HEK293 (cell line): ENCODE data around the gene ANKRD11.
A peak's percentile ranks its signal among the peaks of the same experiment; 100 is the strongest.

Experiments used
- CTCF ChIA-PET: fragments of 350-600 bp; formaldehyde crosslinking; extraction: SDS; loops from one replicate; lab custom pipeline; 2021; ENCODE audit warnings: antibody characterized with exemption; lab: Yijun Ruan, JAX
- POLR2A ChIA-PET: fragments of 300-600 bp; formaldehyde crosslinking; extraction: SDS; loops from one replicate; lab custom pipeline; 2020; ENCODE audit warnings: antibody characterized with exemption, inconsistent platforms; lab: Yijun Ruan, JAX
- H3K27ac ChIP-seq: fragments of 200-500 bp; sonication (Bioruptor generic); 2 replicates; pipeline ENCODE4 v1.5.1; 2014; ENCODE audit warnings: low read depth, low read length, control low read depth, inconsistent platforms; ENCODE audit errors: extremely low read depth
- H3K36me3 ChIP-seq, 2 experiments: fragments of 200-500 bp in 1 of 2; sonication (Bioruptor generic) in 1 of 2; 1 replicate in 1 of 2; 2 replicates in 1 of 2; pipeline ENCODE4 v1.5.1; 2014 to 2017; ENCODE audit warnings: inconsistent platforms in 2 of 2, low read length in 2 of 2; ENCODE audit not compliant: control insufficient read depth in 2 of 2, insufficient read depth in 1 of 2
- H3K4me1 ChIP-seq: fragments of 200-500 bp; sonication (Bioruptor generic); 2 replicates; pipeline ENCODE4 v1.5.1; 2014; ENCODE audit warnings: mild to moderate bottlenecking, low read length, inconsistent platforms; ENCODE audit not compliant: control insufficient read depth, insufficient read depth
- H3K4me3 ChIP-seq: 2 replicates; pipeline ENCODE4 v1.5.1; 2011; ENCODE audit warnings: low read depth, mild to moderate bottlenecking, control low read depth, low read length, moderate library complexity
- H3K9me3 ChIP-seq: fragments of 200-500 bp; sonication (Bioruptor generic); 2 replicates; pipeline ENCODE4 v1.5.1; 2014; ENCODE audit warnings: low read depth, low read length, inconsistent platforms; ENCODE audit not compliant: control insufficient read depth, insufficient read depth
- BCL11B ChIP-seq: fragments of 450-650 bp; formaldehyde crosslinking; IDR thresholded peaks from 2 replicates; pipeline ENCODE4 v1.5.1; 2016; ENCODE audit warnings: low read depth, missing biosample characterization, missing genetic modification characterization
- GLI4 ChIP-seq: fragments of 450-650 bp; formaldehyde crosslinking; IDR thresholded peaks from 2 replicates; pipeline ENCODE4 v1.5.1; 2016; ENCODE audit warnings: missing biosample characterization, missing genetic modification characterization
- RBAK ChIP-seq: fragments of 450-650 bp; formaldehyde crosslinking; IDR thresholded peaks from 2 replicates; pipeline ENCODE4 v1.5.1; 2016; ENCODE audit warnings: missing biosample characterization, missing genetic modification characterization
- WT1 ChIP-seq: fragments of 450-650 bp; formaldehyde crosslinking; IDR thresholded peaks from 2 replicates; pipeline ENCODE4 v1.5.1; 2016; ENCODE audit warnings: missing biosample characterization, missing genetic modification characterization
- YY2 ChIP-seq: fragments of 450-650 bp; formaldehyde crosslinking; IDR thresholded peaks from 2 replicates; pipeline ENCODE4 v1.5.1; 2016; ENCODE audit warnings: missing biosample characterization, missing genetic modification characterization
- ZBTB20 ChIP-seq: fragments of 450-650 bp; formaldehyde crosslinking; IDR thresholded peaks from 2 replicates; pipeline ENCODE4 v1.5.1; 2016; ENCODE audit warnings: missing biosample characterization, missing genetic modification characterization
- ZNF114 ChIP-seq: fragments of 450-650 bp; formaldehyde crosslinking; IDR thresholded peaks from 2 replicates; pipeline ENCODE4 v1.5.0; 2017; ENCODE audit warnings: missing biosample characterization, missing genetic modification characterization
- ZNF133 ChIP-seq: fragments of 450-650 bp; formaldehyde crosslinking; IDR thresholded peaks from 2 replicates; pipeline ENCODE4 v1.5.1; 2016; ENCODE audit warnings: missing biosample characterization, missing genetic modification characterization
- ZNF169 ChIP-seq: fragments of 450-650 bp; formaldehyde crosslinking; IDR thresholded peaks from 2 replicates; pipeline ENCODE4 v1.5.1; 2016; ENCODE audit warnings: missing biosample characterization, missing genetic modification characterization
- ZNF214 ChIP-seq: fragments of 450-650 bp; formaldehyde crosslinking; IDR thresholded peaks from 2 replicates; pipeline ENCODE4 v1.5.1; 2017; ENCODE audit warnings: missing biosample characterization, mild to moderate bottlenecking, missing genetic modification characterization, borderline replicate concordance
- ZNF302 ChIP-seq: fragments of 450-650 bp; formaldehyde crosslinking; IDR thresholded peaks from 2 replicates; pipeline ENCODE4 v1.5.1; 2016; ENCODE audit warnings: missing biosample characterization, missing genetic modification characterization, low read depth
- ZNF626 ChIP-seq: fragments of 450-650 bp; sonication (Bioruptor Pico); formaldehyde crosslinking; IDR thresholded peaks from 2 replicates; pipeline ENCODE4 v1.5.1; 2018; ENCODE audit warnings: missing biosample characterization, missing genetic modification characterization, inconsistent platforms
- ZNF664 ChIP-seq: fragments of 450-650 bp; formaldehyde crosslinking; IDR thresholded peaks from 2 replicates; pipeline ENCODE4 v1.5.1; 2016; ENCODE audit warnings: missing biosample characterization, missing genetic modification characterization
- ZNF776 ChIP-seq: fragments of 450-650 bp; formaldehyde crosslinking; IDR thresholded peaks from 2 replicates; pipeline ENCODE4 v1.5.0; 2017; ENCODE audit warnings: missing biosample characterization, missing genetic modification characterization, borderline replicate concordance
- TF ChIP-seq, protein P1 (sequence below): fragments of 450-650 bp; formaldehyde crosslinking; IDR thresholded peaks from 2 replicates; pipeline ENCODE4 v1.5.1; 2016; ENCODE audit warnings: missing biosample characterization, missing genetic modification characterization
- TF ChIP-seq, protein P2 (sequence below): fragments of 450-650 bp; formaldehyde crosslinking; IDR thresholded peaks from 2 replicates; pipeline ENCODE4 v1.5.1; 2016; ENCODE audit warnings: missing biosample characterization, missing genetic modification characterization
- TF ChIP-seq, protein P3 (sequence below): fragments of 450-650 bp; formaldehyde crosslinking; IDR thresholded peaks from 2 replicates; pipeline ENCODE4 v1.5.1; 2016; ENCODE audit warnings: missing biosample characterization, missing genetic modification characterization
- TF ChIP-seq, protein P4 (sequence below): fragments of 450-650 bp; formaldehyde crosslinking; IDR thresholded peaks from 2 replicates; pipeline ENCODE4 v1.5.1; 2016; ENCODE audit warnings: missing biosample characterization, missing genetic modification characterization

ANKRD11 gene

DNA sequence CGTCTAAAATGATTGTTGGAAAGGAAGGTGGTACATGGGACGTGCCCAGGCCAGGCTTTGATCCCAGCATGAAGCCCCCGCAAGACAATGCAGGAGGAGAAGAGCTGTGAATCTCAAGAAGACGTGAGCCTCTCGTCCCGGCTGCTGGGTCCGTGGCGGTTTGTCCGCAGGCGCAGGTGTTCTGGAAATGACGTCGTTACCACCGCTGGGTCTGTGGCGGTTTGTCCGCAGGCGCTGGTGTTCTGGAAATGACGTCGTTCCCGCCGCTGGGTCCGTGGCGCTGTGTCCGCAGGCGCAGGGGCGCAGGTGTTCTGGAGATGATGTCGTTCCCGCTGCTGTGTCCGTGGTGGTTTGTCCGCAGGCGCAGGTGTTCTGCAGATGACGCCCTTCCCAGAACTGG is 31.9 kb upstream of the ANKRD11 start:
- H3K27ac ChIP-seq, result no peak overlapping the region
- peaks cover 30 to 99% of the 10 kb centered on the region in 2 experiments; a peak in 2 of 3 replicates for H3K36me3 ChIP-seq
- no peaks in the 10 kb centered on the region for H3K9me3 ChIP-seq
- POLR2A ChIA-PET, result no interaction called here
- no peak for TF ChIP-seq ZBTB20 (tag by site-specific recombination)
- no peak for TF ChIP-seq ZNF133 (tag by site-specific recombination)
- H3K4me1 ChIP-seq, result no peaks in the 10 kb centered on the region
- CTCF ChIA-PET, result interaction anchor here (0.7 to 1.2 kb wide), 2 partner anchors 12 to 36 kb away, joined by 3 to 4 read pairs; no protein-coding TSS in a partner anchor
- no peak overlapping the region for H3K4me3 ChIP-seq

DNA sequence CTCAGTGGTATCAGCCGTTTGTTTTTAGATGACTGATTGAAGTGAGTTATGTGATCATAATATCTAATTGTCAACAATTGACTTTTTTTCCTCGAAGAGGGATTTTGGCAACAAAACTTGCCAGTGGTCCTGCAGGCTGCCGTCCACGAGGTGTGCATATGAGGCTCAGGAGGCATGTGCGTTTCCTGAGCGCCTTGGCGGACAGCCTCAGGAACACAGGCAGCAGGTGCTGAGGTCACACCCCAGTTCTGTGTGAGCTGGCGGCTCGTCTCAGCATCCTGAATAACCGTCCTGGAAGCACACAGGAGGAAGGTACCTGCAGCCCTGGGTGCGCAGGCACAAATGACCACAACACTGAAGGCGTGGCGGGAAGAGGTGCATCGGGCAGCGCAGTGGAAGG is 29.5 kb upstream of the ANKRD11 start:
- CTCF ChIA-PET, result interaction anchor here (0.7 to 0.8 kb wide), 2 partner anchors 80 to 732 kb away, joined by 3 read pairs; no protein-coding TSS in a partner anchor
- no peak overlapping the region for H3K27ac ChIP-seq
- POLR2A ChIA-PET, result no interaction called here
- TF ChIP-seq, protein P1, sequence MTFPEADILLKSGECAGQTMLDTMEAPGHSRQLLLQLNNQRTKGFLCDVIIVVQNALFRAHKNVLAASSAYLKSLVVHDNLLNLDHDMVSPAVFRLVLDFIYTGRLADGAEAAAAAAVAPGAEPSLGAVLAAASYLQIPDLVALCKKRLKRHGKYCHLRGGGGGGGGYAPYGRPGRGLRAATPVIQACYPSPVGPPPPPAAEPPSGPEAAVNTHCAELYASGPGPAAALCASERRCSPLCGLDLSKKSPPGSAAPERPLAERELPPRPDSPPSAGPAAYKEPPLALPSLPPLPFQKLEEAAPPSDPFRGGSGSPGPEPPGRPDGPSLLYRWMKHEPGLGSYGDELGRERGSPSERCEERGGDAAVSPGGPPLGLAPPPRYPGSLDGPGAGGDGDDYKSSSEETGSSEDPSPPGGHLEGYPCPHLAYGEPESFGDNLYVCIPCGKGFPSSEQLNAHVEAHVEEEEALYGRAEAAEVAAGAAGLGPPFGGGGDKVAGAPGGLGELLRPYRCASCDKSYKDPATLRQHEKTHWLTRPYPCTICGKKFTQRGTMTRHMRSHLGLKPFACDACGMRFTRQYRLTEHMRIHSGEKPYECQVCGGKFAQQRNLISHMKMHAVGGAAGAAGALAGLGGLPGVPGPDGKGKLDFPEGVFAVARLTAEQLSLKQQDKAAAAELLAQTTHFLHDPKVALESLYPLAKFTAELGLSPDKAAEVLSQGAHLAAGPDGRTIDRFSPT (tag by site-specific recombination), result no peak
- no peak for TF ChIP-seq GLI4 (tag by site-specific recombination)
- TF ChIP-seq ZNF776, result no peak
- TF ChIP-seq, protein P2, sequence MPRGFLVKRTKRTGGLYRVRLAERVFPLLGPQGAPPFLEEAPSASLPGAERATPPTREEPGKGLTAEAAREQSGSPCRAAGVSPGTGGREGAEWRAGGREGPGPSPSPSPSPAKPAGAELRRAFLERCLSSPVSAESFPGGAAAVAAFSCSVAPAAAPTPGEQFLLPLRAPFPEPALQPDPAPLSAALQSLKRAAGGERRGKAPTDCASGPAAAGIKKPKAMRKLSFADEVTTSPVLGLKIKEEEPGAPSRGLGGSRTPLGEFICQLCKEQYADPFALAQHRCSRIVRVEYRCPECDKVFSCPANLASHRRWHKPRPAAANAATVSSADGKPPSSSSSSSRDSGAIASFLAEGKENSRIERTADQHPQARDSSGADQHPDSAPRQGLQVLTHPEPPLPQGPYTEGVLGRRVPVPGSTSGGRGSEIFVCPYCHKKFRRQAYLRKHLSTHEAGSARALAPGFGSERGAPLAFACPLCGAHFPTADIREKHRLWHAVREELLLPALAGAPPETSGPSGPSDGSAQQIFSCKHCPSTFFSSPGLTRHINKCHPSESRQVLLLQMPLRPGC, result no peak
- TF ChIP-seq RBAK (tag by site-specific recombination), result no peak
- no peak overlapping the region for H3K4me3 ChIP-seq
- H3K4me1 ChIP-seq, result no peaks in the 10 kb centered on the region
- H3K9me3 ChIP-seq, result no peaks in the 10 kb centered on the region
- peaks cover 41 to 92% of the 10 kb centered on the region in 2 experiments; a peak in 2 of 3 replicates for H3K36me3 ChIP-seq

DNA sequence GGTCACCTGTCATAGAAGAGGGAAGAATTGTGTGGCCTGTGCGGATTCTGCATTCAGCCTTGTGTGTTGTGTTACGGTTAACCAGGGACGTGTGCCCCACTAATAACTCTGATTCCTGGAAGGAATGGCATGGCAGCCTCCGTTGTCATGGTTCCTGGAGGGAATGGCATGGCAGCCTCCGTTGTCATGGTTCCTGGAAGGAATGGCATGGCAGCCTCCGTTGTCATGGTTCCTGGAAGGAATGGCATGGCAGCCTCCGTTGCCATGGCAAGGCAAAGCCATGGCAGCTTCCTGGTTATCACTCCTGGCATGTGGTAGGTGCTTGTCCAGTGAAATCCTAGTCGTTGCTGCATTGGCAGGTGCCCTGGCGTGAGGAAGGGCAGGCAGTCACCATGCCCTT is 26.8 kb upstream of the ANKRD11 start:
- Histone ChIP-seq H3K9me3 (no peaks in the 10 kb centered on the region), H3K36me3 (peaks cover 43 to 83% of the 10 kb centered on the region in 2 experiments; a peak in 2 of 3 replicates), H3K27ac (no peak overlapping the region), H3K4me1 (no peaks in the 10 kb centered on the region), H3K4me3 (no peak overlapping the region)
- TF ChIP-seq WT1 (tag by site-specific recombination) (no peak), ZNF776 (no peak), ZNF114 (no peak), YY2 (0 out of 2 replicates have a peak, but pooled peaks have one; percentile 21)
- CTCF ChIA-PET, result interaction anchor here (0.8 kb wide), 1 partner anchor 9 kb away, joined by 3 read pairs; no protein-coding TSS in a partner anchor
- POLR2A ChIA-PET, result interaction anchor here (1.2 kb wide), 1 partner anchor 9 kb away, joined by 5 read pairs; the partner anchor contains the start of gene SPG7

DNA sequence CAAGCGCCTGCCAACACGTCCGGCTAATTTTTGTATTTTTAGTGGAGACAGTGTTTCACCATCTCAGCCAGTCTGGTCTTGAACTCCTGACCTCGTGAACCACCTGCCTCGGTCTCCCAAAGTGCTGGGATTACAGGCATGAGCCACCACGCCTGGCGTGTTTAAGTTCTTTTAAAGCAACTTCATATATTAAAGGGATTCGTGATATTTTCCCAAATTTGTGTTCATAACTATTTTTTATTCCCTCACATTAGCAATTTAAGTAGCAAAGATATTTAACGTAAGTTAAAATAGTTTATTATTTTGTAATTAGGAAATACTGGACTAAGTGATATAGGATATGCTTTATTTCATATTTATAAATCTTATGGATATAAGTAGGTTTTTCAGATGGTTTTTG is 22.1 kb upstream of the ANKRD11 start:
- no peak overlapping the region for H3K4me3 ChIP-seq
- H3K4me1 ChIP-seq, result no peaks in the 10 kb centered on the region
- POLR2A ChIA-PET, result no interaction called here
- no peak overlapping the region for H3K27ac ChIP-seq
- CTCF ChIA-PET, result no interaction called here
- peaks cover 38 to 56% of the 10 kb centered on the region in 2 experiments; a peak in 2 of 3 replicates for H3K36me3 ChIP-seq
- H3K9me3 ChIP-seq, result no peaks in the 10 kb centered on the region
- TF ChIP-seq ZNF169 (tag by site-specific recombination) (no peak), ZNF302 (tag by site-specific recombination) (no peak), BCL11B (tag by site-specific recombination) (no peak), ZNF214 (tag by site-specific recombination) (no peak), ZNF664 (no peak), ZNF626 (tag by site-specific recombination) (no peak)
- TF ChIP-seq, protein P3, sequence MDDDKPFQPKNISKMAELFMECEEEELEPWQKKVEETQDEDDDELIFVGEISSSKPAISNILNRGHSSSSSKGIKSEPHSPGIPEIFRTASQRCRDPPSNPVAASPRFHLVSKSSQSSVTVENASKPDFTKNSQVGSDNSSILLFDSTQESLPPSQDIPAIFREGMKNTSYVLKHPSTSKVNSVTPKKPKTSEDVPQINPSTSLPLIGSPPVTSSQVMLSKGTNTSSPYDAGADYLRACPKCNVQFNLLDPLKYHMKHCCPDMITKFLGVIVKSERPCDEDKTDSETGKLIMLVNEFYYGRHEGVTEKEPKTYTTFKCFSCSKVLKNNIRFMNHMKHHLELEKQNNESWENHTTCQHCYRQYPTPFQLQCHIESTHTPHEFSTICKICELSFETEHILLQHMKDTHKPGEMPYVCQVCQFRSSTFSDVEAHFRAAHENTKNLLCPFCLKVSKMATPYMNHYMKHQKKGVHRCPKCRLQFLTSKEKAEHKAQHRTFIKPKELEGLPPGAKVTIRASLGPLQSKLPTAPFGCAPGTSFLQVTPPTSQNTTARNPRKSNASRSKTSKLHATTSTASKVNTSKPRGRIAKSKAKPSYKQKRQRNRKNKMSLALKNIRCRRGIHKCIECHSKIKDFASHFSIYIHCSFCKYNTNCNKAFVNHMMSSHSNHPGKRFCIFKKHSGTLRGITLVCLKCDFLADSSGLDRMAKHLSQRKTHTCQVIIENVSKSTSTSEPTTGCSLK (tag by site-specific recombination), result no peak
- TF ChIP-seq, protein P4, sequence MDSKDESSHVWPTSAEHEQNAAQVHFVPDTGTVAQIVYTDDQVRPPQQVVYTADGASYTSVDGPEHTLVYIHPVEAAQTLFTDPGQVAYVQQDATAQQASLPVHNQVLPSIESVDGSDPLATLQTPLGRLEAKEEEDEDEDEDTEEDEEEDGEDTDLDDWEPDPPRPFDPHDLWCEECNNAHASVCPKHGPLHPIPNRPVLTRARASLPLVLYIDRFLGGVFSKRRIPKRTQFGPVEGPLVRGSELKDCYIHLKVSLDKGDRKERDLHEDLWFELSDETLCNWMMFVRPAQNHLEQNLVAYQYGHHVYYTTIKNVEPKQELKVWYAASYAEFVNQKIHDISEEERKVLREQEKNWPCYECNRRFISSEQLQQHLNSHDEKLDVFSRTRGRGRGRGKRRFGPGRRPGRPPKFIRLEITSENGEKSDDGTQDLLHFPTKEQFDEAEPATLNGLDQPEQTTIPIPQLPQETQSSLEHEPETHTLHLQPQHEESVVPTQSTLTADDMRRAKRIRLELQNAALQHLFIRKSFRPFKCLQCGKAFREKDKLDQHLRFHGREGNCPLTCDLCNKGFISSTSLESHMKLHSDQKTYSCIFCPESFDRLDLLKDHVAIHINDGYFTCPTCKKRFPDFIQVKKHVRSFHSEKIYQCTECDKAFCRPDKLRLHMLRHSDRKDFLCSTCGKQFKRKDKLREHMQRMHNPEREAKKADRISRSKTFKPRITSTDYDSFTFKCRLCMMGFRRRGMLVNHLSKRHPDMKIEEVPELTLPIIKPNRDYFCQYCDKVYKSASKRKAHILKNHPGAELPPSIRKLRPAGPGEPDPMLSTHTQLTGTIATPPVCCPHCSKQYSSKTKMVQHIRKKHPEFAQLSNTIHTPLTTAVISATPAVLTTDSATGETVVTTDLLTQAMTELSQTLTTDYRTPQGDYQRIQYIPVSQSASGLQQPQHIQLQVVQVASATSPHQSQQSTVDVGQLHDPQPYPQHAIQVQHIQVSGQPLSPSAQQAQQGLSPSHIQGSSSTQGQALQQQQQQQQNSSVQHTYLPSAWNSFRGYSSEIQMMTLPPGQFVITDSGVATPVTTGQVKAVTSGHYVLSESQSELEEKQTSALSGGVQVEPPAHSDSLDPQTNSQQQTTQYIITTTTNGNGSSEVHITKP (tag by site-specific recombination), result no peak
